A673 (cell line): Measurements from ENCODE around the gene MXRA7. TPM values are rescaled to one million over a fixed set of nuclear protein-coding genes. Genes with fewer than 3 reads are reported as not detected.

Source experiments
- BruUV-seq: library from RNA; stranded (reverse); fragments of 400-500 nt; replicated peaks from 2 replicates; lab custom pipeline; 2021; lab: Mats Ljungman, UMichigan
- CTCF ChIA-PET: fragments of 300-600 bp; sonication (Branson Sonifier 250); formaldehyde crosslinking; loops from one replicate; lab custom pipeline; 2022; ENCODE audit warnings: antibody characterized with exemption; lab: Charles Lee
- POLR2A ChIA-PET: fragments of 300-600 bp; sonication (Branson Sonifier 250); formaldehyde crosslinking; loops from one replicate; lab custom pipeline; 2022; ENCODE audit warnings: antibody characterized with exemption; ENCODE audit not compliant: low non-redundant PET; lab: Charles Lee
- DNase-seq: peaks from one replicate; pipeline ENCODE4 v3.0.0-alpha.2; 2015; ENCODE audit warnings: low spot score
- H3K27ac ChIP-seq: fragments of 200-600 bp; sonication (generic); 2 replicates; pipeline ENCODE4 v1.5.1; 2016; ENCODE audit warnings: mixed run types, low read depth, mild to moderate bottlenecking, mixed read lengths, antibody characterized with exemption, low read length; ENCODE audit not compliant: poor library complexity, severe bottlenecking
- H3K27me3 ChIP-seq: fragments of 200-600 bp; sonication (generic); replicated peaks from 2 replicates; pipeline ENCODE4 v1.6.1; 2017; ENCODE audit warnings: mixed run types, low read depth, mild to moderate bottlenecking, mixed read lengths, antibody characterized with exemption, low read length; ENCODE audit not compliant: insufficient read depth, poor library complexity
- H3K36me3 ChIP-seq: fragments of 200-600 bp; sonication (generic); 2 replicates; pipeline ENCODE4 v1.6.1; 2016; ENCODE audit warnings: mixed run types, mild to moderate bottlenecking, mixed read lengths, antibody characterized with exemption, low read length; ENCODE audit not compliant: insufficient read depth, poor library complexity, severe bottlenecking
- H3K4me1 ChIP-seq: fragments of 200-600 bp; sonication (generic); 2 replicates; pipeline ENCODE4 v1.6.1; 2017; ENCODE audit warnings: mixed run types, mild to moderate bottlenecking, mixed read lengths, antibody characterized with exemption, low read length; ENCODE audit not compliant: insufficient read depth, poor library complexity, severe bottlenecking
- H3K4me3 ChIP-seq: fragments of 200-600 bp; sonication (generic); 2 replicates; pipeline ENCODE4 v1.5.1; 2016; ENCODE audit warnings: low read depth, mixed run types, mild to moderate bottlenecking, mixed read lengths, low read length; ENCODE audit not compliant: poor library complexity, severe bottlenecking
- H3K9me3 ChIP-seq: fragments of 200-600 bp; sonication (generic); 2 replicates; pipeline ENCODE4 v1.6.1; 2016; ENCODE audit warnings: mixed run types, low read depth, mild to moderate bottlenecking, mixed read lengths, antibody characterized with exemption, low read length; ENCODE audit not compliant: poor library complexity, severe bottlenecking
- EZH2 ChIP-seq: fragments of 200-600 bp; sonication (generic); IDR thresholded peaks from 2 replicates; pipeline ENCODE4 v1.6.1; 2017; ENCODE audit warnings: borderline replicate concordance, low read depth, mild to moderate bottlenecking, mixed read lengths, antibody characterized with exemption, low read length; ENCODE audit not compliant: poor library complexity, severe bottlenecking
- intact Hi-C: fragments of 100-400 bp; cut with micrococcal nuclease; formaldehyde crosslinking; loops from one replicate; pipeline ENCODE4 v1.10.0; 2022; ENCODE audit not compliant: unreplicated experiment
- total RNA-seq: library from RNA; stranded (reverse); gene quantifications from 2 replicates; pipeline ENCODE4 v1.2.3, GENCODE V29; 2021
- TF ChIP-seq, protein P1 (sequence below): fragments of 300-800, 200-600 bp; sonication (generic); conservative IDR thresholded peaks from 2 replicates; pipeline ENCODE4 v1.5.1; 2017; ENCODE audit warnings: low read depth, mild to moderate bottlenecking, antibody characterized with exemption, low read length, moderate library complexity, mixed read lengths

Gene MXRA7
- total RNA-seq, 1 experiment from 2014 or later = 61.5 TPM

DNA sequence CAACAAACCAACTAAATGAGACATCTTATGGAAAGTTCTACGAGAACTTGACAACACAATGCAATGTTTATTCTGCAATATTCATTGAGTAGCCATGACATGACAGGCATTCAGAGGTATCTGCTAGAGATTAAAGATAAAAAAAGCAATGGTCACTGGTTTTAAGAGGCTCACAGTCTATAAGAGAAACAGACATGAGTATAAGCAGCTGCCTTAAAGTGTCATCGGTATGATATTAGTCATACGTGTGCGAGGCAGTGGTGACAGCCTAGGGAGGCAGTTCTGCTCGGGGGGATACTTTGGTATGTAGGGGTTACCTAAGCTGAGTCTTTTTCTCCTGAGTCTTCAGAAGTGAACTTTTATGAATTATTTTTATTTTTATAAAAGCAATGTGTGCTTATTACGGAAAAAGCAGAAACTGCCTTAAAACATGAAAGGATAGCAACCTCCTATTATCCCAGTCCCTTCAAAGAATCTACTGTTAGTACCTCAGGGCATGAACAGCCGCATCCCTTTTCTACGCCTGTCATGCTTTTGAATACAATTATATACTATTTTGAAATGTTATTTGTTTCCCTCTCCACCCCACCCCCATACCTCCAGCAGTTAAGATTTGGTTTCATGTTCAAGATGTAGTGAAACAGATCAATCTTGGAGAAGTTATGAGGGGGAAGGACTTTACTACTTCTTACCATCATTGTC is 75.0 kb downstream of the MXRA7 start:
- Histone ChIP-seq H3K27me3 (no peaks in the 10 kb centered on the region), H3K4me3 (no peak overlapping the region), H3K36me3 (no peaks in the 10 kb centered on the region), H3K27ac (no peak overlapping the region), H3K9me3 (no peaks in the 10 kb centered on the region), H3K4me1 (no peaks in the 10 kb centered on the region)
- ChIA-PET POLR2A (no interaction called here), CTCF (no interaction called here)
- DNase-seq = no peak
- intact Hi-C loops = no loop called here
- TF ChIP-seq, protein P1, sequence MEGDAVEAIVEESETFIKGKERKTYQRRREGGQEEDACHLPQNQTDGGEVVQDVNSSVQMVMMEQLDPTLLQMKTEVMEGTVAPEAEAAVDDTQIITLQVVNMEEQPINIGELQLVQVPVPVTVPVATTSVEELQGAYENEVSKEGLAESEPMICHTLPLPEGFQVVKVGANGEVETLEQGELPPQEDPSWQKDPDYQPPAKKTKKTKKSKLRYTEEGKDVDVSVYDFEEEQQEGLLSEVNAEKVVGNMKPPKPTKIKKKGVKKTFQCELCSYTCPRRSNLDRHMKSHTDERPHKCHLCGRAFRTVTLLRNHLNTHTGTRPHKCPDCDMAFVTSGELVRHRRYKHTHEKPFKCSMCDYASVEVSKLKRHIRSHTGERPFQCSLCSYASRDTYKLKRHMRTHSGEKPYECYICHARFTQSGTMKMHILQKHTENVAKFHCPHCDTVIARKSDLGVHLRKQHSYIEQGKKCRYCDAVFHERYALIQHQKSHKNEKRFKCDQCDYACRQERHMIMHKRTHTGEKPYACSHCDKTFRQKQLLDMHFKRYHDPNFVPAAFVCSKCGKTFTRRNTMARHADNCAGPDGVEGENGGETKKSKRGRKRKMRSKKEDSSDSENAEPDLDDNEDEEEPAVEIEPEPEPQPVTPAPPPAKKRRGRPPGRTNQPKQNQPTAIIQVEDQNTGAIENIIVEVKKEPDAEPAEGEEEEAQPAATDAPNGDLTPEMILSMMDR = no peak
- no peak for TF ChIP-seq EZH2
- BruUV-seq = no TSS peak

- no peak for DNase-seq
- ChIA-PET POLR2A (no interaction called here), CTCF (no interaction called here)
- Histone ChIP-seq H3K36me3 (no peaks in the 10 kb centered on the region), H3K27me3 (no peaks in the 10 kb centered on the region), H3K27ac (no peak overlapping the region), H3K9me3 (no peaks in the 10 kb centered on the region), H3K4me1 (no peaks in the 10 kb centered on the region), H3K4me3 (no peak overlapping the region)
- TF ChIP-seq, protein P1 = no peak
- no peak for TF ChIP-seq EZH2
- intact Hi-C loops = no loop called here
- BruUV-seq = no TSS peak
Observed at GRCh38 chr17:76635039-76635438, 75.7 kb downstream of the MXRA7 start.

DNA sequence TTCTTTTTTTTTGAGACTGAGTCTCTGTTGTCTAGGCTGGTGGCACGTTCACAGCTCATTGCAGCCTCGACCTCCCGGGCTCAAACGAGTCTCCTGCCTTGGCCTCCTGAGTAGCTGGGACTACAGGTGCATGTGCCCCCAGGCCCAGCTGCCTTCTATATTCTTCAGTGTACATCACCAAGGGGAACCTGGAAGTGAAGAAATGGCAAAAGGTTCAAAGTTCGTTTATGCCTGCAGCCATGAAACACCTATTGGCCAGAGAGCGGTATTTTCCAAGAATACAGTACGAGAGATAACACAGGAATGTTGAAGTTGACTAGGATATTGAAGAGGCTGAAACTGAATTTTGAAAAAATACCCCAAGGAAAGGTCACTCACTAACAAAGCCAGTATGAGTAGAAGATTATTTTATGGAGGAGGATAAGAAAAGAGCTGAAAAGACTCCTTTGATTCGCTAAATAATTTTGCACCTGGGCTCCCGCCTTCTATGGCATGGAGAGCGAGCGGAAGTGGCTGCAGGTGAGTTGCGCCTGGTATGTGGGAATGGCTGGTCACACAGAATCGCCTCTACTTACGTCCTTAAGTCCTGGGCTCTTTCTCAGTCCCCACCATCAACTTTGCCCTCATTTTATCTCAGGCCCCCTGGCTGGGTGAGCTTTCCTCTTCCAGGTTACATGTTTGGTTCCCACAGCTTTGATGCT is 77.0 kb downstream of the MXRA7 start:
- H3K36me3 ChIP-seq = no peaks in the 10 kb centered on the region
- CTCF ChIA-PET = no interaction called here
- H3K4me3 ChIP-seq = no peak overlapping the region
- H3K27me3 ChIP-seq = no peaks in the 10 kb centered on the region
- H3K4me1 ChIP-seq = no peaks in the 10 kb centered on the region
- TF ChIP-seq, protein P1 = no peak
- no peak for TF ChIP-seq EZH2
- H3K27ac ChIP-seq = no peak overlapping the region
- intact Hi-C loops = no loop called here
- POLR2A ChIA-PET = no interaction called here
- no TSS peak for BruUV-seq
- DNase-seq = no peak
- no peaks in the 10 kb centered on the region for H3K9me3 ChIP-seq
